HEK293 (cell line): ENCODE results near the gene RWDD1.

Experiments
- ATF2 ChIP-seq: fragments of 450-650 bp; formaldehyde crosslinking; IDR thresholded peaks from 2 replicates; pipeline ENCODE4 v1.5.1; 2016; ENCODE audit warnings: missing biosample characterization, missing genetic modification characterization, low read depth
- ELK4 ChIP-seq: IDR thresholded peaks from 2 replicates; pipeline ENCODE4 v1.6.1; 2011; ENCODE audit warnings: mild to moderate bottlenecking, low read depth, low read length, borderline replicate concordance
- GLI2 ChIP-seq: fragments of 450-650 bp; formaldehyde crosslinking; IDR thresholded peaks from 2 replicates; pipeline ENCODE4; 2017; ENCODE audit warnings: missing biosample characterization, missing genetic modification characterization, low read depth, borderline replicate concordance
- KLF17 ChIP-seq: fragments of 450-650 bp; formaldehyde crosslinking; IDR thresholded peaks from 2 replicates; pipeline ENCODE4 v1.5.1; 2016; ENCODE audit warnings: missing biosample characterization, missing genetic modification characterization
- MEIS1 ChIP-seq: sonication (generic); formaldehyde crosslinking; IDR thresholded peaks from 2 replicates; pipeline ENCODE4 v1.8.1; 2022; ENCODE audit warnings: missing genetic modification reagents, mild to moderate bottlenecking, borderline replicate concordance
- PRDM1 ChIP-seq: fragments of 450-650 bp; formaldehyde crosslinking; IDR thresholded peaks from 2 replicates; pipeline ENCODE4; 2016; ENCODE audit warnings: missing biosample characterization, missing genetic modification characterization
- SETDB1 ChIP-seq: IDR thresholded peaks from one replicate; pipeline ENCODE4 v1.6.1; 2017; ENCODE audit warnings: mild to moderate bottlenecking, low read length, moderate library complexity, mixed read lengths; ENCODE audit not compliant: insufficient read length
- SP3 ChIP-seq: fragments of 450-650 bp; formaldehyde crosslinking; IDR thresholded peaks from 2 replicates; pipeline ENCODE4 v1.5.1; 2016; ENCODE audit warnings: missing biosample characterization, missing genetic modification characterization
- ZBTB21 ChIP-seq: fragments of 450-650 bp; formaldehyde crosslinking; IDR thresholded peaks from 2 replicates; pipeline ENCODE4 v1.5.1; 2017; ENCODE audit warnings: missing biosample characterization, missing genetic modification characterization
- ZBTB44 ChIP-seq: fragments of 450-650 bp; IDR thresholded peaks from 2 replicates; pipeline ENCODE4 v1.5.1; 2018; ENCODE audit warnings: missing biosample characterization, mild to moderate bottlenecking, missing genetic modification characterization
- ZBTB49 ChIP-seq: fragments of 450-650 bp; formaldehyde crosslinking; IDR thresholded peaks from 2 replicates; pipeline ENCODE4 v1.5.1; 2016; ENCODE audit warnings: missing biosample characterization, missing genetic modification characterization, low read depth
- ZFP69B ChIP-seq: fragments of 450-650 bp; formaldehyde crosslinking; IDR thresholded peaks from 2 replicates; pipeline ENCODE4 v1.5.1; 2016; ENCODE audit warnings: missing biosample characterization, missing genetic modification characterization
- ZNF16 ChIP-seq: fragments of 450-650 bp; formaldehyde crosslinking; IDR thresholded peaks from 2 replicates; pipeline ENCODE4 v1.5.1; 2016; ENCODE audit warnings: low read depth, missing biosample characterization, missing genetic modification characterization
- ZNF202 ChIP-seq: fragments of 450-650 bp; formaldehyde crosslinking; IDR thresholded peaks from 2 replicates; pipeline ENCODE4 v1.5.1; 2016; ENCODE audit warnings: missing biosample characterization, missing genetic modification characterization, borderline replicate concordance
- ZNF274 ChIP-seq, 2 experiments: fragments of 200-500 bp in 1 of 2; fragments of 450-650 bp in 1 of 2; sonication (Bioruptor generic) in 1 of 2; formaldehyde crosslinking in 1 of 2; IDR thresholded peaks; 2 replicates each; pipeline versions ENCODE4 v1.5.1 to v1.6.1; 2014 to 2016; ENCODE audit warnings: borderline replicate concordance in 1 of 2, inconsistent platforms in 1 of 2, low read length in 1 of 2, missing biosample characterization in 1 of 2, missing genetic modification characterization in 1 of 2
- ZNF280C ChIP-seq: fragments of 450-650 bp; formaldehyde crosslinking; IDR thresholded peaks from 2 replicates; pipeline ENCODE4 v1.5.1; 2016; ENCODE audit warnings: missing biosample characterization, missing genetic modification characterization
- ZNF341 ChIP-seq: fragments of 450-650 bp; formaldehyde crosslinking; IDR thresholded peaks from 2 replicates; pipeline ENCODE4; 2016; ENCODE audit warnings: low read depth, missing biosample characterization, missing genetic modification characterization
- ZNF366 ChIP-seq: fragments of 450-650 bp; formaldehyde crosslinking; conservative IDR thresholded peaks from 2 replicates; pipeline ENCODE4 v1.5.1; 2016; ENCODE audit warnings: missing biosample characterization, missing genetic modification characterization
- ZNF433 ChIP-seq: fragments of 450-650 bp; formaldehyde crosslinking; IDR thresholded peaks from 2 replicates; pipeline ENCODE4 v1.5.1; 2016; ENCODE audit warnings: missing biosample characterization, missing genetic modification characterization, low read depth
- ZNF501 ChIP-seq: fragments of 450-650 bp; formaldehyde crosslinking; IDR thresholded peaks from 2 replicates; pipeline ENCODE4 v1.5.1; 2016; ENCODE audit warnings: missing biosample characterization, missing genetic modification characterization
- ZNF513 ChIP-seq: fragments of 450-650 bp; IDR thresholded peaks from 2 replicates; pipeline ENCODE4 v1.5.1; 2018; ENCODE audit warnings: missing biosample characterization, missing genetic modification characterization
- ZNF529 ChIP-seq: fragments of 450-650 bp; formaldehyde crosslinking; IDR thresholded peaks from 2 replicates; pipeline ENCODE4 v1.5.1; 2017; ENCODE audit warnings: missing genetic modification characterization, missing biosample characterization; ENCODE audit not compliant: insufficient replicate concordance
- ZNF558 ChIP-seq: fragments of 450-650 bp; formaldehyde crosslinking; IDR thresholded peaks from 2 replicates; pipeline ENCODE4 v1.5.1; 2016; ENCODE audit warnings: missing biosample characterization, missing genetic modification characterization
- ZNF560 ChIP-seq: fragments of 450-650 bp; formaldehyde crosslinking; IDR thresholded peaks from 2 replicates; pipeline ENCODE4 v1.5.1; 2017; ENCODE audit warnings: missing biosample characterization, missing genetic modification characterization, borderline replicate concordance
- ZNF561 ChIP-seq: fragments of 450-650 bp; IDR thresholded peaks from 2 replicates; pipeline ENCODE4 v1.5.1; 2018; ENCODE audit warnings: missing biosample characterization, missing genetic modification characterization, borderline replicate concordance
- ZNF596 ChIP-seq: fragments of 450-650 bp; IDR thresholded peaks from 2 replicates; pipeline ENCODE4 v1.5.0; 2018; ENCODE audit warnings: missing biosample characterization, mild to moderate bottlenecking, missing genetic modification characterization, moderate library complexity
- ZNF626 ChIP-seq: fragments of 450-650 bp; sonication (Bioruptor Pico); formaldehyde crosslinking; IDR thresholded peaks from 2 replicates; pipeline ENCODE4 v1.5.1; 2018; ENCODE audit warnings: missing biosample characterization, missing genetic modification characterization, inconsistent platforms
- ZNF677 ChIP-seq: fragments of 450-650 bp; IDR thresholded peaks from 2 replicates; pipeline ENCODE4 v1.5.0; 2018; ENCODE audit warnings: missing biosample characterization, mild to moderate bottlenecking, missing genetic modification characterization, moderate library complexity
- ZNF830 ChIP-seq: fragments of 450-650 bp; IDR thresholded peaks from 2 replicates; pipeline ENCODE4 v1.5.0; 2018; ENCODE audit warnings: missing biosample characterization, missing genetic modification characterization, low read depth, mild to moderate bottlenecking, moderate library complexity

The RWDD1 gene

GRCh38 chr6:116530436-116530835, 40.9 kb upstream of the RWDD1 start (continued):
- TF ChIP-seq ZNF366 (tag by site-specific recombination) (peak; percentile 30; the same call in 1 of the 2 replicates), ELK4 (no peak), ZNF202 (tag by site-specific recombination) (no peak), GLI2 (tag by site-specific recombination) (peak; percentile 75; the same call in 1 of the 2 replicates), KLF17 (tag by site-specific recombination) (no peak), PRDM1 (tag by site-specific recombination) (no peak), ZBTB49 (tag by site-specific recombination) (no peak), ZNF433 (tag by site-specific recombination) (no peak), ZNF830 (tag by site-specific recombination) (no peak), ZNF560 (tag by site-specific recombination) (no peak), SP3 (tag by site-specific recombination) (no peak), ZNF558 (no peak), ZBTB44 (tag by site-specific recombination) (peak; percentile 92), ZNF677 (no peak), SETDB1 (no peak), ZNF626 (tag by site-specific recombination) (no peak), ZNF16 (tag by site-specific recombination) (no peak), ZFP69B (tag by site-specific recombination) (no peak), ATF2 (tag by site-specific recombination) (0 out of 2 replicates have a peak, but pooled peaks have one; percentile 32), ZBTB21 (no peak), ZNF561 (tag by site-specific recombination) (no peak; the same call in 1 of the 2 replicates), MEIS1 (no peak), ZNF513 (tag by site-specific recombination) (no peak), ZNF501 (tag by site-specific recombination) (no peak), ZNF274 (IDR thresholded peaks at IDR 0.05; ENCODE audit: low read length) (no peak), ZNF274 (tag by site-specific recombination; IDR thresholded peaks at IDR 0.05; ENCODE audit: borderline replicate concordance) (no peak), ZNF596 (tag by site-specific recombination) (0 out of 2 replicates have a peak, but pooled peaks have one; percentile 33), ZNF280C (tag by site-specific recombination) (no peak), ZNF341 (tag by site-specific recombination) (no peak), ZNF529 (tag by site-specific recombination) (no peak)
